Superior temporal gyrus (tissue), 1 donor: Measurements from ENCODE around the gene RGMA.
"Not testable (repeated sequence)": the region's sequence is repeated elsewhere in the genome, so short reads cannot be mapped to it uniquely, and the experiment has no call there.

ENCODE experiments used
- DNase-seq: peaks from one replicate; pipeline ENCODE4 v3.0.0-alpha.2; 2016; ENCODE audit errors: extremely low spot score

The RGMA gene

DNA sequence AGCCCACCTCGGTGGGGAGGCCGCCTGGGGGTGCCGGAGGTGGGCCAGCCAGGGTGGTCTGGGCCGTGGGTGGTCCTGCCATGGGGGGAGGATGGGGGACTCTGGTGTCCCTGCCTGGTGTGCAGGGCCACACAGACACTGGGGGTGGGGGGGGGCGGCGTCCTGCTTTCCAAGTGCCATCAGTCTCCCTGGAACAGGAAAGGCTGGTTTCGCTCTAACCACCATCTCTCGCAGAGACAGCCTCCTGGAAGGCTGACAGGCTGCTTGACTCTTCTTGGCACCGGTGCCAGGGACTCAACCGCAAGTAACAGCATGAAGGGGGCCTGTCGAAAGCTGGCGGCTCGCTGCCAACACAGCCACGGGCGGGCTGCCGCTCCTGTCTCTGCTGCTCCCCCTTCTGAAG, 40.3 kb downstream of the RGMA start:
- DNase-seq, result no peak

DNA sequence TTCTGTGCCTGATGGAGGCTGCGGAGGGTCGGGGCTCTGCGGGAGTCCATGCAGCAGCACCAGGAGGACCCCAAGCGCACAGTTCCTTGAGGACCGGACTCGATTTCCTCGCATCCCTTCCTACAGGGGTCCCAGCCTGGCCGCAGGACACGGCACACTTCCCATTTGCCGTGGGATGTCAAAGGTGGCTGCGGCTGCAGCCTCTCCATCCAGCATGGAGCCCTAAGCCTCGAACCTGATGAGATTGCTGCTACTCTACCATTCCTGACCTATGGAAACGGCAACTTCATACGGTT, 40.6 kb downstream of the RGMA start:
- DNase-seq, result no peak

DNA sequence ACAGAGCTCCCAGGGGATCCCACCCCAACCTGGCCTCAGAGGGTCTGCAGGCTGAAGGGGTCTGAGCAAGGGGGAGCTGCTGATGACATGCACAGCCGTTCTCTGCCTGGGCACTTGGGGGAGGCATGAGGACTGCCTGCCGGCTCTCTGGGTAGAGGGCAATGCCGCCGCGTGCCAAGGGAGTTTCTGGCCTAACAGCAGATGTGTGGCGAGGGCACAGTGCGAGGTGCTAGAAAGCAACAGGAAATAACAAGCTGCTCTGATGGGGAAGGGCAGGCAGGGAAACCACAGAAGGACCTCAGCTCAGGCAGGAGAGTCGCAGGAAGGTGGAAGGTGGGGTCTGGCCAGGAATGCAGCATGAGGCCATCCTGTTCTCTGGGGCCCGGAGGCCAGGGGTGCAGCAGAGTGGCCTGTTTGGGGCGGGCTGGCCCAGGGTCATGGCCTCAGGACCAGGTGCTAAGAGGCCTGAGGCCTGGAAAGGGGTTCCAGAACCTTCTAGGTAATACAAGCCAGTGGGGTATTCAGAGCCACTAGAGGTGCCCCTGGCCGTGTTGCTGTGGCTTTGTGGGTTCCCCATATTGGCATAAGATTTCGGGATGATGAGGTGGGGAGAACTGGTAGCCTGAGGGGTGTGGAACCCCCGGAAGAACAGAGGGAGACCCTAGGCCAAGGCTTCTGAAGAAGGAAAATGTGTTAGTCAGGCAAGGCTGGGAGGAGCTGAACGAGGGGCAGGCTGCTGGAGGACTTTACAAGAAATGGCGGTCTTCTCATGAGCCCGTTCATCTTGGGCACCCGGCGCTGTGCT, 41.2 kb downstream of the RGMA start:
- DNase-seq, result no peak

DNA sequence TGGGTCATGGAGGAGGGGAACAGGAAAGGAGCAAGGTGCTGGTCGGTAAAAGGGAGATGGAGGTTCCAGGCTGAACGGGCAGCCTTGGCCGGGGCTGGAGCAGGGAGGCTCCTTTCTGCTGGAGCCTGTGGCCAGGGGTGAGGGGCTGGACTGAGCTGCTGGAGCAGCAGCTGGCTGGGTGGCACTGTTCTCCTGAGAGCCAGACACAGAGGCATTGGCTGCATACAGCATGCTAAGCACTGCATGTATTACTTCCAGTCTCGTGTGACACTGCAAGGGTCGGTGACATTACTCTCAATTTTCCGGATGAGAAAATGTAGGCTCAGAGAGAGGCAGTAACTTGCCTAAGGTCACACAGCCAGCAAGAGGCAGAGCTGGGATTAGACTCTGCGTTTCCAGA, 42.3 kb downstream of the RGMA start:
- no peak for DNase-seq

DNA sequence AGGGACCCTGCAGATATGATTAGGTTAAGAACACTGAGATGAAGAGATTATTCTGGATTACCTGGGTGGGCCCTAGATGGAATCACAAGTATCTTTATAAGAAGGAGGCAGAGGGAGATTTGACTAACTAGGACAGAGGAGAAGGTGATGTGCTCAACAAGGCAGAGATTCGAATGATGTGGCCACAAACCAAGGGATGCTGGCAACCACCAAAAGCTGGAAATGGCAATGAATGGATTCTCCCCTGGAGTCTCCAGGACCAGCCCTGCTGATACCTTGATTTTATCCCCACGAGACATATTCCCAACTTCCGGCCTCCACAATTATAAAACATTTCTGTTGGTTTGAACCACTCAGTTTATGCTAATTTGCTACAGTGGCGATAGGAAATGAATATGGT, 42.9 kb downstream of the RGMA start:
- DNase-seq, result no peak

DNA sequence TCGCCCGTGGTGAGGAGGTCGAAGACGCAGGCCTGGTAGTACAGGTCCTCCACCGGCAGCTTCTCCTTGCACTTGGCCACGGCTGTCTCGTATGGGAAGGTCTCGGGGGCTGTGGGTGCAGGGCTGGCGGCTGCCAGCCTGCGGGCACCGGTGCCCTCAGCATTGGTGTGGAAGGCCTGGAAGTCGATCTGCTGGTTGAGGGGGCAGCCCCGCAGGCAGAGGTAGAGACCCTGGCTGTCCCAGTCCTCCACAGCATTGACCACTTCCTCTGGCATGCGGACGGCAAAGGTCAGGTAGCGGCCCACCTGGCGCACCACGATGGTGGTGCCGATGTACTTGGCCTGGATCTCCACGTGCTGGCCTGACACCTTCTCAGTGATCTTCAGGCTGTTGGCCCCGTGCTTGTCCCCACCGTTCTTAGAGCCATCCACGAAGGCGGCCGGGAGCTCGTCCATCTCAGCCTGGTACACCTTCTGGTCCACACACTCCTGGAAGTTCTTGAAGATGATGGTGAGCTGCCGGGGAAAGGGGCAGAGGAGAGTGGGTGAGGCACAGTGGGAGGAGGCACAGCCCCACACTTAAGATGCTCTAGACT, 43.7 kb downstream of the RGMA start:
- no peak for DNase-seq

DNA sequence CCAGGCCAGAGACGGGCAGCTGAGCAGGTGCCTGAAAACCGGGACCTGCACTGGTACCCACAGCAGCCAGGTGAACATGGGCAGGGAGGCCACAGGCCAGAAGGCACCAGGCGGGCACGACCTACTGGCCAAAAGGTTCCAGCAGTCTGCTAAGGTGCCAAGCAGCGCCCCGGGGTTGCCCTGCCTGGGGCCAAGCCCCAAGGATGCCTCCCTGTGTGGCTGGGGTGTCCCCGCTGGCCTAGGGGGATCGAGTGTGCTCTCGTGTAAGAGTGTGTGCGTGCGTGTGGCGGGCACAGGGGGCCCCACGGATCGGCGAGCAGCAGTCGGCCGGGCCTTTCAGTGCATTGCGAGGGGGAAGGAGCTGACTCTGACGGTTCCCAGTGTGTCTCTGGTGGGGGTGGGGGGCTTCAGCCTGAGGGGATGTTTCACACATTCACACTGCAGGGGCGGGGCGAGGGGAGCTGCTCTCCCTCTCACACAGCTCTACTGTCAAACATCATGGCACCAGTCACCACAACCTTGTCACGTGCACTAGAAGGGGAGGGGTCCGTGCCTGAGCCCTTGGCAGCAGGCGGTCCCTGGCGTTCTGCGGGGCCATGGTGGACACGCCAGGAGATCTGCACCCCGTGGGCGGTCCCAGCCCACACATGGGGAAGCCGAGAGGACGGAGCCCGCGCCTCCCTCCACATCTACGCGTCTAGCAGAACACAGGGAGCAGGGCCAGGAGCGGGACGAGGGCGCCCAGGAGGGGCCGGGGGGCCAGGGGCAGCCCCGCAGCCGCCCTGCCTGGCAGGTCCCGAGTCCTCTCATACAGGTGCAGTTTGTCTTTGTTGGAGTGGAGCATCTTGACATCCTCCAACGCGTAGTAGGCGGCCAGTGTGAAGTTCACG, 44.5 kb downstream of the RGMA start:
- DNase-seq, result no peak

DNA sequence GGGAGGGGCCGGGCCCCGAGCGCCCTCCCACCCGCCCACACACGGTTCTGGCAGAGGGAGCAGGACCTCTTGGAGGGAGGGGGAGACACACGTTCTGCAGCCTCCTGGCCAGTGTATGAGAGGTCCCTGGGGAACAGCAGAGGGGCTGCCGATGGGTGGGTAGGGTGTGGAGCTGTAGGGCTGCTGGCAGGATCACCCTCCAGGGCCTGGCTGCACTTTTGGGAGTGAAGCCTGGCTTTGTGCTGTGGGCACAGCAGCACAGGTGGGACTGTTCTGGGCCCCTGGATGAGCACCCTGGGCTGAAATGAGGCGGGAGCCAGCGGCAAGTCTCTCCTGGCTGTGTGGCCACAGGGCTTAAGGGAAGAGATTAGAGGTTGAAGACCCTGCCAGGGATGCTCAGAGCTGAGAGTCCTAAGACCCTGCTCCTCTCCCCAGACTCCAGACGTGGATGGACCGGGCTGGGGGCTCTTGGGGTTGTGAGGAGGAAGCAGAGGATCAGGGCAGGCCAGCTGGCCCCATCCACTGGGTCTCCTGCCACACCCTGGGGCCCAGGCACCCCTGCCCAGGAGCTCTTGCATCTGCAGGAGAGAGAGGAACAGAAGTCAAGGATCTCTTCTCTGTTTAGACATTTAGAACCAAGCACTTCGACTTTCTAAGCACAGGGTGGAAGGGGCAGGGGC, 45.2 kb downstream of the RGMA start:
- DNase-seq, result no peak

DNA sequence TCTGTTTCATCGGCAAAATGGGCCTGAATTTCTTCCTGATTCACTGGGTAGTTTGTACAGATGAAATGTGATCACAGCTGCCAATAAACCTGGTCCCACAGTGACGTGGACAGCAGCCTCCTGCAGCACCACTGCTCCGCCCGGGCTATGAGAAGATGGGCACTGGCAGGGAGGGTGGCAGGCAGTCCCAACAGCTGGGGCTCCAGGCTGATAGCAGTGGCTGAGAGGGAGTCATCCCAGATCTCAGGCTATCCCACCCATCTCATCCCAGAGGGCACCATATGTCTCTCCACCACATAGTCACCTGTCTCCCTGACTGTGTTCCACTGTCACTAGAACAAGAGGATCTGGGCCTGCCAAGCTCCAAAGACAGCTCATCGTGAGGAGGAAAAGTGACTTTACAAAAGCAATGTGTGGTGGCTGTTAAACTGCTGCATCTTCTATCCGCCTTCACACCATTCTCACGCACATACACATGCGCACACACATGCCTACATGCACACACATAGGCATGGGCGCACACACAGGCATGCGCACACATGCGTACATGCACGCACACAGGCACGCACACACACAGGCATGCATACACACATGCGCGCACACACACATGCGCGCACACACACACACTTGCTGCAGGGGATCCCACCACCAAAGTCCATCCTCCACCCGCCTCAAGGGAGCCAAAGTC, 46.2 kb downstream of the RGMA start:
- no peak for DNase-seq

DNA sequence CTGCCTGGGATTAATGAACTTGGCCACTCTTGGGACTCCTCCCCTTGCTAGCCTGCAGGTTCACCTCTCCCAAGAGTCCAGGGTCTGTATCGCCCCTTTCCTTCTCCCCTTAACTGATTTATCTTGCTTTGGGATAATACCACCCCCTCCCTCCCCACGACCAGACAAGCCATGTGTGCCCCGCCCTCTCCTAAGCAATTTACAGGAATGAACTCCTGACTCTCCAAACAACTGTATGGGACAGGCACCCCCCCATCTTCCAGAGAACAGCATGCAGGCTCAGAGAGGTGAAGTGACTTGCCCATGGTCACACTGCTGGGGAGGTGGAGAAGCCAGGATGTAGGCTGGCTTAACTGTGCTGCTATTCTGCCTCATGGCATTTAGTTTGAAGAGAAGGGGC, 46.8 kb downstream of the RGMA start:
- DNase-seq, result no peak

DNA sequence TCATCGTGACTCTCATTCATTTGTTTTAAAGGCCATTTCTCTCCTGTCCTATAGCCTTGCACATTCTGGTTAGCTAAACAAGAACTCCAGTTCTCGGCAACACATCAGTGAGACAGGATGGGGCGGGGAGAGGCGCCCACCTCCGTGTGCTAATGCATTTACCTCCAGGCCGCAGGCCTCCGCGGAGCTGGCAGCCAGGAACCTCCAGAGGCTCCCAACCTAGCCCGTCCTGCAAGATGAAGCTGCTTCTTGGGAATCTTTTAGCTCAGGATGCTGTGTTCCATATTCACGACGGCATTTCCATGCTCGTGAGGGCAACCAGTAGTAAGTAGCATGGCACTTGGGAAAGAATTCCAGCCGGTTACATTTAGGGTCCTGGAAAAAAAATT, 47.9 kb downstream of the RGMA start:
- DNase-seq, result no peak

DNA sequence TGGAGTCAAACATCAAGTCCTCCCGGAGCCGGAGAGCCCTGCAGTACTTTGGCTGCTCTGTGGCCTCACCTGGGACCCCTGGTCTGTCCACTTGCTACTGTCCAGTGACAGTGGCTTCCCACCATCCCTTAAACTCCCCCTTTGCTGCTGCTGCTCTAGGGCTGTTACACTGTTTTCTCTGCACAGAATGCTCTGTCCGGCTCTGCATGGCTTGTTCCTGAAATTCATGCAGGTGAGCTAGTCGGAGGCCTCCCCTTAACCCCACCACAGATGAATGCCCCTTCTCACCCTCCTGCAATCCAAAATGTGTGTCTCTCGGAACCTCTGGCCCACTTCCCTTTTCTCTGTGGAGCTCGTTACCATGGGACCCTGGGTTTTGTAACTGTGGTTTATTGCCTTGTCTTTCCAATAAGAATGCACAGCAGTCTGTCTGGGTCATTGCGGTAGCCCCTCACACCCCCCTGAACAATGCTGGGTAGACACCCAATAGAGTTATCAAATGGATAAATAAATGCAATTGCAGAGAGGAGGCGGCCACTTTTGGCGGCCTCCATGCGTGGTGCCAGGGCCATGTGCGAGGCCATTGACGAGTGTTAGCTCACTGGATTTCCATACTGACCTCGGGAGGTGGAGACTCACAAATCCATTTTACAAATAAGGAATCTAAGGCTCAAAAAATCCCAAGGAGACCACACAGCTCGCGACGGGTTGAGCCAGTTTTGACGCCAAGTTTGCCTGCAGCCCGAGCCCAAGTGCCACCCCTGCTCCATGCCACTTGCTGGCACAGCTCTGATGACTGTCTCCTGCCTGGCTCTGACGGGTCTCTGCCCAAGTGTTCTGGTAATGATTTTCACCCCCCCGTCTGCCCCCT, 48.5 kb downstream of the RGMA start:
- DNase-seq, result no peak

DNA sequence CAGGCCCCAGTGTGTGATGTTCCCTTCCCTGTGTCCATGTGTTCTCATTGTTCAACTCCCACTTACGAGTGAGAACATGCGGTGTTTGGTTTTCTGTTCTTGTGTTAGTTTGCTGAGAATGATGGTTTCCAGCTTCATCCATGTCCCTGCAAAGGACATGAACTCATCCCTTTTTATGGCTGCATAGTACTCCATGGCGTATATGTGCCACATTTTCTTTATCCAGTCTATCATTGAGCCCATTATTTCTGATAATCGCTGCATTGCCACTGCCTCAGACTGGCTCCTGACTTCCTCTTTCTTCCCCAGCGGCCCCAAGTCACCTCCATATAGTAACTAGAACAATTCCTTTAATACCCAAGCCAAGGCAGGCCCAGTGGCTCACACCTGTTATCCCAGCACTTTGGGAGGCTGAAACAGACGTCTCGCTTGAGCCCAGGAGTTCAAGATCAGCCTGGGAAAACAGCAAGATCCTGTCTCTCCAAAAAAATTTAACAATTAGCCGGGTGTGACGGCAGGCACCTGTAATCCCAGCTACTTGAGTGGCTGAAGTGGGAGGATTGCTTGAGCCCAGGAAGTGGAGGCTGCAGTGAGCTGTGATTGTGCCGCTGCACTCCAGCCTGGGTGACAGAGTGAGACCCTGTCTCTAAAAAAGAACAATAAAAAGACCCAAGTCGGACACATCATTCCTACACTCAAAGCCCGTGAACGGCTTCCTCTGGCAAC, 49.3 kb downstream of the RGMA start:
- DNase-seq, result not testable (repeated sequence)

DNA sequence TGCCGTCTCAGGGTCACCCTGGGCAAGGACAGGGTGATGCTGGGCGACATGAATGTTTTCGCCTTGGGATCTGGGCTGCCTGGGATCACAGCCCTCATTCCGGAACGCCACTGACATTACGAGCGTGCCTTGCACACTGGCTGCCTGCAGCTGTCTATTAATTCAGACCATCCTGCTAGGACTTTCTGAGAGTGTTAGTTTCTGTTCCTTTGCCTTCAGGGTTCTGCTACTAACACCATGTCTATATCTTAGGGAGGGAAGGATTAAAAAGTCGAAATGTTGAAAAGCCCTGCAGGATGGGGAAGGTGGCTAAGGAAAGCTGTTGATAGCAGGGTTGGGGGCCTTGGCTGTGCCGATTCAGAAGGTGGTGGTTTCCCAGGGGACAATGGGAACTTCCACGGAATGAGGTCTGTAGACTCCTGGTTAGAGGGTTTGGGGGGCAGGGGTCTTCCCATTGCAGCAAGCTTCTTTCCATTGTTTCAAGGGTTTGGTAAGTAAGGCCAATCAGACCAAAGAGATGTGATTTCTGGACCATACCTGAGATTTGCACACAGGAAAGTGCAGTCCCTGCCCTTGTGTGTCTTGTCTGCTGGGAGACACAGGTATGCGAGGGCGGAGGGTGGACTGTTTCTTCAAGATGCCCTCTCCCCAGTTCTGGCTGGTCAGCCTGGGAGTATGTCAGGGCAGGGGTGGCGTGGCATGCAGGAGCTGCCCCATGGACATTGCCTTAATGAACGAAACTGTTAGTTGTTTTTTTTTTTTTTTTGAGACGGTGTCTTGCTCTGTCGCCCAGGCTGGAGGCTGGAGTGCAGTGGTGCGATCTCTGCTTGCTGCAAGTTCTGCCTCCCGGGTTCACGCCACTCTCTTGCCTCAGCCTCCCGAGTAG, 50.9 kb downstream of the RGMA start:
- no peak for DNase-seq

DNA sequence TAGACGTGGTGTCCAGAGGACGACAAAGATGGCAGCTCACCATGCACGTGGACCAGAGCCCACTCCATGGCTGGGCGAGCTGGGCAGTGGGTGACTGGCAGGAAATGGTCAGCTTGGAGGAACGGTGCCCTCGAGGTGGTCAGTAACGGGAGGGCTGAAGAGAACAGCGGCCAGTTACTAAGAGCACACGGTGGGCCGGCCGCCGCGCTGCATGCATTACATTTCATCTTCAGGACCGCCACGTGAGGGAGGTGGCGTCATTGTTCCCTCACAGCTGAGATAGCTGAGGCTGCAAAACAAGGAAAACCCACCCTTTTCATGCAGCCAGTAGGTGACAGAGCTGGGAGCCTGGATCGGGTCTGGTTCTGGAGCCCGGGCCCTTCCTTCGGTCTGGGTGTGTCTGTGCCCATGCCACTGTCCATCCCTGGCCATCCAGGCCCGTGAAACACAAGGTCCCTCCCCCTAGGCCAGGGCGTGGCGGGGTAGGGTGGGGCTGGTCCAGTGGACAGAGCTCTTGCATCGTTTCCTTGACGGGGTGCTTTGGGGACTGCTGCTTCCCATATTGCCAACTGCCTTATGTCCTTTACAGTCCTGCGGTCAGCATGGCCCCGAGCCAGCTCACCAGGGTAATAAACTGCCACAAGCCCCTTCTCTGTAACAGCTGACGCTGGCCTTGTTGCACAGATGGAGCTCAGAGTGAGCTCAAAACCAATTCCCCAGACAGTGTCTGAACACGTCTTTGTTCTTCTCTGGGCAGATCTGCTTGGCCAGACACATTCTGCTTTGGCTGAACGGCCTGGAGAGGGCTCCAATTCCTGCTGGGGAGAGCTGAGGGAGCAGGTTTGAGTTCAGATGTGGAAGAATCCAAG, 51.8 kb downstream of the RGMA start:
- DNase-seq, result peak; percentile 71

DNA sequence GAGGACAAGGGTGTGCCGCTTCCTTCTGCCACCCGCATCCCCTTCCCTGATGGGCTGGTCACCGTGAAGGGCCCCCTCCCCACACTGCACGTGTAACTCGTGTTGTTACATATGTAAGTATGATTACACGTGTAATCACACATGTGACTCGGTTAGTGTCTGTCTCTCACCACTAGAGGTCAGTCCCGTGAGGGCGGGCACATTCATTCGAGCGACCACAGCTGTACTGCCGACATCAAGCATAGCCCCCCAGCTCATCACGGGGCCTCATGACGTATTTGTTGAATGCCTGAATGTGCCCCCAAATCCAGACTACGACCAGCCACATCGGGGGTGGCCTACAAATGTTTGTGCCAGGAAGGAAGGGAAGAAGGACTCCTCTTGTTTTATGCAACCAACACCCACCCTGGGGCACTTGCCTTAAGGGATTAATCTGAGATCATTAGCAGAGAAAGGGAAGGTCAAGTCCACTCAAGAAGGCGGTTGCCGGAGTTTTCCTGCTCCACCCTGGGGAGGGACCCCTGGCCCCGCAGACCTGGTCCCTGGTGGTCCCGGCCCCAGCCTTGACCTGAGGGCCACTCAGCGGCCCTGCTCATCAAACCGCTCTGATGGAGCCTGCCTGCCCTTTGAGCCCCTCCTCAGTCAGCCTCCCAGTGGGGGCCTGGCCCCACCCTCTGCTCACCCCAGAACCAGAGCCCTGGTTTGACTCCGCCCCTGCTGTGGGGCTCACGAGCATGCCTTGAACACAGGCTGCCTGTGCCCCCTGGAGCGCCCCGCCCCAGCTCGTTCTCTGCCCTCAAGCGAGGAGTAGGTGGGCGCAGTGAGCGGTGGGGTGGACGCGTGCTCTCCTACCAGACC, 52.8 kb downstream of the RGMA start:
- DNase-seq, result no peak
